HG03135 (cell line): ENCODE measurements around the gene FAM240A.

Experiments used
- ATAC-seq: cut with Tn5 transposase; IDR thresholded peaks from one replicate; pipeline ENCODE4 v1.9.1; 2021; ENCODE audit warnings: mild to moderate bottlenecking, moderate library complexity; ENCODE audit not compliant: unreplicated experiment

Gene FAM240A

GRCh38 chr3:46624975-46625490, 12.7 kb downstream of the FAM240A start:
- no peak for ATAC-seq

- ATAC-seq, result no peak
Measured at GRCh38 chr3:46626039-46626438, 13.7 kb downstream of the FAM240A start.

- no peak for ATAC-seq
Measured at GRCh38 chr3:46627078-46627477, 14.8 kb downstream of the FAM240A start.

GRCh38 chr3:46628901-46629369, 16.6 kb downstream of the FAM240A start:
- no peak for ATAC-seq

- peak; percentile 84 for ATAC-seq
Measured at GRCh38 chr3:46629551-46630517, 17.5 kb downstream of the FAM240A start.

- ATAC-seq, result no peak
Measured at GRCh38 chr3:46632792-46633191, 20.5 kb downstream of the FAM240A start.

- no peak for ATAC-seq
Measured at GRCh38 chr3:46634856-46635255, 22.5 kb downstream of the FAM240A start.

- no peak for ATAC-seq
Measured at GRCh38 chr3:46639221-46639620, 26.9 kb downstream of the FAM240A start.

- ATAC-seq, result no peak
Measured at GRCh38 chr3:46640927-46641326, 28.6 kb downstream of the FAM240A start.

GRCh38 chr3:46642971-46643370, 30.6 kb downstream of the FAM240A start:
- ATAC-seq, result no peak

- ATAC-seq, result no peak
Measured at GRCh38 chr3:46643701-46644100, 31.4 kb downstream of the FAM240A start.

- no peak for ATAC-seq
Measured at GRCh38 chr3:46646700-46647099, 34.4 kb downstream of the FAM240A start.

GRCh38 chr3:46648096-46648495, 35.8 kb downstream of the FAM240A start:
- no peak for ATAC-seq

- ATAC-seq, result no peak
Measured at GRCh38 chr3:46649436-46649835, 37.1 kb downstream of the FAM240A start.

- ATAC-seq, result no peak
Measured at GRCh38 chr3:46651084-46651483, 38.8 kb downstream of the FAM240A start.

- ATAC-seq, result no peak
Measured at GRCh38 chr3:46655271-46655670, 42.9 kb downstream of the FAM240A start.

GRCh38 chr3:46656778-46657556, 44.6 kb downstream of the FAM240A start:
- ATAC-seq, result no peak

- ATAC-seq, result no peak
Measured at GRCh38 chr3:46659285-46659684, 47.0 kb downstream of the FAM240A start.

GRCh38 chr3:46660003-46660402, 47.7 kb downstream of the FAM240A start:
- ATAC-seq, result no peak

GRCh38 chr3:46660543-46661523, 48.5 kb downstream of the FAM240A start:
- no peak for ATAC-seq
